Activated CD4-positive, alpha-beta T cell treated with anti-CD3 and anti-CD28 coated beads, Interleukin-2, amount 50 U/mL, for 4 hours (primary cell): ENCODE data around the gene UBL5.
"Not testable (repeated sequence)": the region's sequence is repeated elsewhere in the genome, so short reads cannot be mapped to it uniquely, and the experiment has no call there.

ENCODE experiments used
- DNase-seq, 2 experiments: peaks; one replicate each; pipeline ENCODE4 v3.0.0-alpha.2; 2020

The UBL5 gene

DNA sequence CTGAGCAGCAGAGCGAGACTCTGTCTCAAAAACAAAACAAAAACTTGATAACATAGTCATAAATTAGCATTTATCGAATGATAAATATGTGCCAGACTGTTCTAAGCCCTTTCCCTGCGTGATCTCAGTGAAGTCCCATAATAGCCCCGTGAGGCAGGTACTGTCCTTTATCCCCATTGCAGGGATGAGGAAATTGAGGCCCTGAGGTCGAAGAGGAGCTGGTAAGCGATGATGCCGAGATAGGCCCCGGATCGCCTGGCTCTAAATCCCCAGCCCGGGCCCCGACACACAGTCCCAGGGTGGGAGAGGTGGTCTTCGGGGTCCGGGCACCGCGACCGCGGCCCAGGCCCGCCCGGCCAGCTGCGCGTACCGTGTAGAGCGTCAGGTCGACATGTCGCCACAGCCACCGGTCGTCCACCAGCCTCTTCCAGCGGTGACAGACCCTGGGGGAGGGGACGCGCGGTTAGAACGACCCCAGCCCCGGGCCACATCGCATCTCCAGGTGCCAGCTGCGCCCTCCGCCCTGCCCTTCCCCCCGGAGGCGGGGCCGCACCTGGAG lies 9.5 kb upstream of the UBL5 start:
- DNase-seq = no peak

DNA sequence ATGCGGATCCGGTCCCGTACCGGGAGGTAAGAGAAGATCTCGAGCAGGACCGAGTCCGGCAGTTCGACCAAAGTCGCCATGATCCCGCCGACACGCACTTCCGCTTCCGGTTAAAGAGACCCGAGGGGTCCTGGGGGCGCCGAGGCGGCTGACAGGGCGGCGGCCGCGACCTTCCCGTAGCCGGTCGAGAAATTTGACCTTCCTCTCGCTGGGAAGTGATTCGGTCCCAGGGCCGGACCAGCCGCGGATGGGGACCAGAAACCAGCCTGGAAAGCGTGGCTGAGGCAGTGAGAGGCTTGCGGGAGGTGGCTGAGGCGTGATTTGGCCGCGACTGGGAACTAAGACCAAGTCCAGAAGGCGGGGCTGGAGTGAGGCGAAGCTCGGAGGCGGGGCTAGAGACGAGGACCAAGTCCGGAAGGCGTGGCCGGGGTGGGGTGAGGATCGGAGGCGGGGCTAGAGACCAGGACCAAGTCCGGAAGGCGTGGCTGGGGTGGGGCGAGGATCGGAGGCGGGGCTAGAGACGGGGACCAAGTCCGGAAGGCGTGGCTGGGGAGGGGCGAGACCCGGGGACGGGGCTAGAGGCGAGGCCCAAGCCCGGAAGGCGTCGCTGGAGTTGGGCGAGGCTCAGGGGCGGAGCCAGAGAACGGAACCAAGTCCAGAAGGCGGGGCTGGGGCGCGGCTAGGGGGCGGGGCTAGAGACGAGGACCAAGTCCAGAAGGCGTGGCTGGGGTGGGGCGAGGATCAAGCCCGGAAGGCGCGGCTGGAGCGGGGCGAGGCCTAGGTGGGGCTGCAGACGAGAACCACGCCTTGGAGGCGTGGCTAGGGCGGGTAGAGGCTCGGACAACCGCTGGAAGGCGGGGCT lies 8.8 kb upstream of the UBL5 start, which contains the start of gene FBXL12:
Gene FBXL12 (minus strand): TSS at position 346 of the 862 bp plus-strand sequence. CDS start 266 bp downstream, at position 80.
- DNase-seq = peak; percentile 100

DNA sequence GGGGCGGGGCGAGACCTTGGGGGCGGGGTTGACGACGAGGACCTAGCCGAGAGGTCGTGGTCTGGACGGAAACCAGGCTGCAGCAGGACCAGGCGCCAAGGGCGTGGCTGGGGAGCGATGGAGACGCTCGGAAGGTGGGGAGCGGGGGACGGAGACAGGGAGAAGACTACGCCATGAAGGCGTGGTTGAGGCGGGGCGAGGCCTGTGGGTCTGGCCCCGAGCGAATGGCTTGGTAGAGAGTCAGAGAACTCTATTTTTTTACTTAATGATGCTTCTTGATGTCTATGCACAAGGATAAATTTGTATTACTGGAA lies 8.2 kb upstream of the UBL5 start:
- no peak for DNase-seq

DNA sequence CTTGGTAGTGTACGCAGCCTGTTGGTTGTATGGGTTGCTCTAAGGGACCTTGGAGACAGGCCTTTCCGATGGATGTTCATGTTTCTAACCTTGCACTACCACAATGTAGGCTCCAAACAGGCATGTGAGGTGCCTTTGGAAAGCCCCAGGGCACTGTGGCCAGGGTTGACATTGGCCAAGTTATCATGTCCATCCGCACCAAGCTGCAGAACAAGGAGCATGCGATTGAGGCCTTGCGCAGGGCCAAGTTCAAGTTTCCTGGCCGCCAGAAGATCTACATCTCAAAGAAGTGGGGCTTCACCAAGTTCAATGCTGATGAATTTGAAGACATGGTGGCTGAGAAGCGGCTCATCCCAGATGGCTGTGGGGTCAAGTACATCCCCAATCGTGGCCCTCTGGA lies 7.7 kb upstream of the UBL5 start:
- DNase-seq = not testable (repeated sequence)

DNA sequence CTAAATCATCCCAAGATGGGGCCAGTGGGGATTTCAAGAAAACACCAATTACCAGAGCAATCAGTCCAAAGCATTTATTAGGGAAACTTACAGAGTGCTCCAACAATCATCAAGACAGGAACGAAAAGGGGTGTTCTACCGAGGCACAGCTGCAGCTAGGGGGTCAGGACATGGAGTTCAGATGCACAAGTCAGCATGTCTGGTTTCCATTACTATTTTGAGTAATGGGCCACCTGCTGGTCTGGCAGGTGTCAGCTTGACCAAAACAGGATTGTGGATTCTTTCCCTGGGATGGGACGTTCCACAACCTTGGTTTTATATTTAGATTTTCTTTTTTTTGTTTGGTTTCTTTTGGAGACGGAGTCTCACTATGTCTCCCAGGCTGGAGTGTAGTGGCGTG lies 3.9 kb upstream of the UBL5 start:
- DNase-seq = no peak

DNA sequence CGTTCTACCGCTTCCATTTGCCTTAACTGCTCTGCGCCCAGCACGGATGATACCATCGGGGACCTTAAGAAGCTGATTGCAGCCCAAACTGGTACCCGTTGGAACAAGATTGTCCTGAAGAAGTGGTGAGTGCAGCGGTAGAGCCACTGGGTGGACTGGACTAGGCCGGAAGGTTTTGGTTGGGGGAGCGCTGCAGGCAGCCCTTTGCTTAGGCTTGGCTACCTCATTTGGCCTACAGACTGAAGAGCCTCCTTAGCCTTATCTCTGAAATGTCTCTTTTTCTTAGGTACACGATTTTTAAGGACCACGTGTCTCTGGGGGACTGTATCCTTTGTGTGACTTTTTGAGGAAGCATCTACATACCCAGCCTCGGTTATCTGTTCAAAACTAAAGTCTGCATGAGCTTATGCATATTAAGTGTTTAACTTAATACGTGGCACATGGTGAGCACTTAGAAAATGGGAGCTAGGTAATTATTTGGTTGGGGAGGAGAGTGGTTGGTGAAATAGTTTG lies 889 bp downstream of the UBL5 start:
- DNase-seq = no peak

DNA sequence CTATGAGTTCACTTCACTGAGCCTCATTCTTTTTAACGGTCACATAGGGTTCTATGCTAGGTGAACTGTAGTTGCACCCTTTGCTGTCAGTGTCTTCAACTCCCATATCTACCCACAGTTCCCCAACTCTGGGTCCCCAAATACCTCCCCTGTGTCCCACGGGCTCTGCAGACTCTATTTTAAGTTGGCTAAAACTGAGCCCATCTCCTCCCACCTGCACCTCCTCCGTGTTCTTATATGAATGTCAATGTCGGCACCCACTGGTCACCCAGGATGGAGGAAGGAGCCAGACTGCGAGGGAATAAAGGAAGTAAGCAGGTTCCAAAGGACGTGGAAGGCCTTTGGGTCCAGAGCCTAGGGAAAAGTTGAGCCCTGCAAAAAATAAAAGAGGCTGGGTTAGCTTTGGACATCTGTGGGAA lies 6.6 kb downstream of the UBL5 start:
- no peak for DNase-seq

DNA sequence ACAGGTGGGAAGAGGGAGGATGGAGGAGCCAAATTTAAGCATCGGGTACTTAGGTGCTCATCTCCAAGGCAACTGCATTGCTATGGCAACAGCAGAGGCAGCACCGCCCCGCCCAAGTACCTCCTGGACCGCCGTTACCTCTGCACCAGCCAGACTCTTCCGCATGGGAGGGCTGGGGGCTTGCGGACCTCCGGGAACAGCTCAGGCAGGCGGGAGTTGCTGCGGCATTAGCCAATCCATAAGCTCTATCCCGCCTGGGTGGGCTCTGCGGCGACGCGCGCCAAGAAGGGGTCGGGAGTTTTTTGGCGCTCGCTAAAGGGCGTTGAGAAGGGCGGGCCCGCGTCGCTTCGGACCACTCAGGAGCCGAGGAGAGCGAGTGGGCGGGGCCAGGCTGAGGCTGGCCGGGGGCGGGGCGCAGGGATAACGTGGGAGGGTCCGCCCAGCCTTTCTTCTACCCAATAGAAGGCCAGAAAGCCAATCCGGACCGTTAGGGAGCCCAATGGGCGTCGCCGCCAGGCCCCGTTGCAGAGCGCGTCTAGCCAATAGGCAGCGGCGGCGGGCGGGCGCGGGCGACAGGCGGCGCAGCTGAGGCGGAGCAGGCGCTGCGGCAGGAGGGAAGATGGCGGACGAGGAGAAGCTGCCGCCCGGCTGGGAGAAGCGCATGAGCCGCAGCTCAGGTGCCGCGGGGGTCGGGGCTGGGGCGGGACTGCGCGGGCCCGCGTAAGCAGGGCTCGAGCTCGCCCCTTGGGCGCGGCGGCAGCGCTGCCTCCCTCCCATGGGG lies 7.2 kb downstream of the UBL5 start, which contains the start of gene PIN1:
Gene PIN1 (plus strand): TSS at position 593 of the 781 bp plus-strand sequence. CDS start 27 bp downstream, at position 620.
- peak; percentile 99 for DNase-seq

DNA sequence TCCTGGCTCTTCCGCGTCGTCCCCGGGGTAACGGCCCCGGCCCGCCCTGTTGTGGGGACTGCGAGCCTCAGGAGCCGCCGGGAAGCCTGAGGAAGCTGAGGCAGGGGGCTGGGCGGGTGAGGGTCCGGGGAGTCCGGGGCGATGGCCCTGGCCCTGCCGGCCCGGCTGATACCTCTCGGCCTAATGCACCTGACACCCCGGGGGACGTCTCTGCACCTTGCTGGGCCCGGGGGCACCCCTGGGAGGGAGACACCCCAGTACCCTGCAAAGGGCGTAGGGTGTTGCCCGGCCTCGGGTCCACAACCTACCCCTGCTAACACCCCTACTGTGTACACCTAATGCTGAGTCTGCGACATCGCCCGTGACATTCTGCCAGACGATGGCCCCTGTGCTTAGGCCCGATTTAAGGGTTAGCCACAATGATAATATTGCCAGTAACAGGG lies 7.8 kb downstream of the UBL5 start:
- DNase-seq = no peak

DNA sequence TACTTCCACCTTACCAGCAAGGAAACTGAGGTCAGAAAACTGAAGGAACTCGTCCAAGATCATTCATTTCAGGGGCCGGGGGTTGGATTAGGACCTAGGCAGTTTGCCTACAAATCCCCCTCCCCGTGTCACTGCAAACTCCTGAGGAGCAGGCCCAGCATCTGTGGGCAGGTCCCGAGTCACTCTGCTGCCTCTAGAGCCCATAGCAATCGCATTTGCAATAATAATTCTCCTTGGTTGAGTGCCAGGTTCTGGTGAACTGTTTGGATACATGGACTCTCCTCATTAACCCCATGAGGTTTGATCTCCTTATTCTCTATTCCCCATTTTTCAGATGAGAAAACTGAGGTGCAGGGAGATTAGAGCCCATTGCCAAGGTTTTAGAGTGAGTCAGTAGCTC lies 8.3 kb downstream of the UBL5 start:
- no peak for DNase-seq

DNA sequence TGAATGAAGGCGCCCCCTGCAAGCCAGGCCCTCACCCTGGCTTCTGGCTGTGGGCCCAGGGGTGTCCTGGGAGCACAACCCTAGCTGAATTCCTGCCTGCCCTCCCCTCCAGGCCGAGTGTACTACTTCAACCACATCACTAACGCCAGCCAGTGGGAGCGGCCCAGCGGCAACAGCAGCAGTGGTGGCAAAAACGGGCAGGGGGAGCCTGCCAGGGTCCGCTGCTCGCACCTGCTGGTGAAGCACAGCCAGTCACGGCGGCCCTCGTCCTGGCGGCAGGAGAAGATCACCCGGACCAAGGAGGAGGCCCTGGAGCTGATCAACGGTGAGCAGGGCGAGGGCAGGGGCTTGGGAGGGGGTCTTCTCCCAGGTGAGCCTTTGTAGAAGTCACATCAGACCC lies 10.6 kb downstream of the UBL5 start:
- no peak for DNase-seq

DNA sequence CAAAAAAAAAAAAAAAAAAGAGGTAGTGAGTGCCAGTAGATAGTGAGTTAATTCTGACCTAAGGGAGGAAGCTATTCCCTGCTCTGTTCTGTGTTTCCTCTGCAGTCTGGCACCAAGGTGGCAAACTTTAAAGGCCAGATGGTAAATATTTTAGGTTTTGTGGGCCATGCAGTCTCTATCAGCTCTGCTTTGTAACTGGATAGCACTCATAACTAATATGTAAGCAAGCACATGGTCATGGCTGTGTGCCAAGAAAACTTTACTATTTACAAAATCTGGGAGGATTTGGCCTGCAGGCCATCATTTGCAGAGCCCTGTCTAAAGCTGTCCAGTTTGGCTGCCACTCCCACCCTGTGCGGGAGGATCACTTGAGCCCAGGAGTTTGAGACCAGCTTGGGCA lies 11.7 kb downstream of the UBL5 start:
- DNase-seq = no peak

DNA sequence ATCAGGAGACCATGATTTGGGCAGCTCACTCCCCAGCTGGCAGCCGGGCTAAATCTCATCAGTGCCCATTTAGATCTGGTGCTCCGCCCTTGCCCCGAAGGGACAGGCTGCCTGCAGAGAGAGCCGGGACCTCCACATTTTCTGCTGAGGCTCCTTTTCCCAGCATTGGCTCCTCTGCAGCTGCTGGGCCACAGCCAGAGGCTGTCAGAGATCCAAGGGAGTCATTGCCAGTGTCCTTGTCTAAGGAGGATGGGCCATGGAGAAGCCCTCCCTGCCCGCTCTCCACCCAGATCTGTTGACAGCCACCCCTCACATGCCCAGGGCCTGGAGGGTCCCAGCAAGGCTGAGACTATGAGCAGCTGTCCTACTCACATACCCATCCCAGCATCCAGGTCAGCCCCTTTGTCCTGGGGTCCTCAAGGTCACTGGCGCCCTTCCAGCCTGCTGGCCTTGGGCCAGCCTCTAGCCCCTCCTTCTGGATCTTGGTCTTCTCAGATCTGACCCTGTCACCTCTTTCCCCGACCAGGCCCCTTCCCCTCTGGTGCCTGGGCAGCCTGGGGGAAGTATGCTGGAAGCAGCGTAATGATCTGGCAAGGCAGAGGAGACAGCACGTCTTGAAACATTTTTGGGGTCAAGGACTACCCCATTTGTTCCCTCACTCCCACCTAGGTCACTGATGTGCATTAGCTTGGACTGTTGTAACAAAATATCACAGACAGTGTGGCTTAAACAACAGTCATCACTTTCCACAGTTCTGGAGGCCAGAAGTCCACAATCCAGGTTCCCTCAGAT lies 15.3 kb downstream of the UBL5 start:
- no peak for DNase-seq

DNA sequence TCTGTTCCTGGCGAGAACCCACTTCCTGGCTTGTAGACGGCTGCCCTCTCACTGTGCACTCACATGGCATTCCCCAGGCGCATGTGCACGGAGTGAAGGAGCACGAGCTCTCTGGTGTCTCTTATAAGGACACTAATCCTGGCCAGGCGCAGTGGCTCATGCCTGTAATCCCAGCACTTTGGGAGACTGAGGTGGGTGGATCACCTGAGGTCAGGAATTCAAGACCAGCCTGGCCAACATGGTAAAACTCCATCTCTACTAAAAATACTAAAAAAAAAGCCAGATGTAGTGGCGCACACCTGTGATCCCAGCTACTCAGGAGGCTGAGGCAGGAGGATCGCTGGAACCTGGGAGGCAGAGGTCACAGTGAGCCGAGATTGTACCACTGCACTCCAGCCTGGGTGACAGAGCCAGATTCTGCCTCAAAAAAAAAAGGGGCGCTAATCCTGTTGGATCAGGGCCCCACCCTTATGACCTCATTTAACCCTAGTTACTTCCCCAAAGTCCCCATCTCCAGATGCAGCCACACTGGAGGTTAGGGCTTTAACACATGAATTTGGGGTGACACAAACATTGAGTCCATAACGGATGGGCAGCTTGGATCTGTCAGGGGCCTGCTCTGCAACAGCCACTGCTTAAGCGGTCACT lies 16.0 kb downstream of the UBL5 start:
- not testable (repeated sequence) for DNase-seq

DNA sequence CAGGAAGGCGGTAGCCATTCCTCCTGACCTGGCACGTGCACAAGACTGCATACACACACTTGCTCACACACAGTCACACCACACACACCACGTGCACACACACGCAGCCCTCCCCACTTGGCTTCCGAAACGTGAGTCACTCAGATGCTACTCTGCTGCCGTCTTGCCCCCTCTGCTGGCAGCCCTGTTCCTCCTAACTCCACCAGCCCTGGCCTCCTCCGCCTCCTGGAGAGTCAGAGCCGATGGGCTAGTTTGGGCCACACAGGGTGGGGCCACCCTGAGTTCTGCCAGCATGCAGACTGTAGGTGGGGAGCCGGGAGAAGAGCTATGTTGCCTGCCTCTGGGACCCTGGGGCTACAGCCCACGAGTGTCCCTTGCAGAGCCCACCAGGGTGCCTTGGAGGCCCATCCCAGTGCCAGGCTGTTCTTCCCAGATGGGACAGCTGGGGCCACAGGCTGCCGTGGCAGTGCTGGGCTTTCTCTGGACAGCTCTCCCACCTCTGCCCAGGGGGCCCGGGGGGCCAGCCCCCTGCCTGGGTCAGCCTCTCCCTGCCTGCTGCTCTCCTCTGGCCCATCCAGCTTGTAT lies 19.5 kb downstream of the UBL5 start:
- peak; percentile 25 to 42 for DNase-seq

DNA sequence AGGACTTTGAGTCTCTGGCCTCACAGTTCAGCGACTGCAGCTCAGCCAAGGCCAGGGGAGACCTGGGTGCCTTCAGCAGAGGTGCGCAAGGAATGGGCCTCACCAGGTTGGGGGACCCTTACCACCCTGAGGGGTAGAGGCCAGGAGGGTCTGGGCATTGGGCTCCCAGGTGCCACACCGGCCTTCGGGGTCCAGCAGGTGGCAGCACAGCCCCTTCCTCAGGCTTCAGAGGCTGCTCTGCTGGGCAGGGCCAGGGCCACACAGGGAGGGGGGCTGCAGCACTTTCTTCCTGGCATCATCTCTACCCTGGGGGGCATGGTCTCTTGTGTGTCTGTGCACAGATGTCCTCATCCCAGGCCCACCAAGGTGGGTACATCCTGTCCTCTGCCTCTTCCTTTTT lies 20.3 kb downstream of the UBL5 start:
- peak; percentile 42 to 44 for DNase-seq

DNA sequence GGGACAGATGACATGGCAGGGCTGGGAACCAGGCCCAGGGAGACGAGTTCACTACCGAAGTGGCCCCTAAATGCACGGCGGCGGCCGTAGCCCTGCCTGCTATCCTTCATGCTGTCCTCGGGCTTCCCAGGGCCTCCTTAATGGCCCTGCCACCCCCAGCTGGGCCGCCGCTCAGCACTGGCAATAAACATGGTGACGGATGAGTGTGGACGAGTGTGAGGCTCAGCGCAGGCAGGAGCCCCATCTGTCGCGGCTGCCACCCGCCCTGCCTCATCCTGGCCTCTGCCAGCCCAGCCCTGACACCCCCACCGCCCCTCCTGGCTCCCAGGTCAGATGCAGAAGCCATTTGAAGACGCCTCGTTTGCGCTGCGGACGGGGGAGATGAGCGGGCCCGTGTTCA lies 21.0 kb downstream of the UBL5 start:
- DNase-seq = no peak

DNA sequence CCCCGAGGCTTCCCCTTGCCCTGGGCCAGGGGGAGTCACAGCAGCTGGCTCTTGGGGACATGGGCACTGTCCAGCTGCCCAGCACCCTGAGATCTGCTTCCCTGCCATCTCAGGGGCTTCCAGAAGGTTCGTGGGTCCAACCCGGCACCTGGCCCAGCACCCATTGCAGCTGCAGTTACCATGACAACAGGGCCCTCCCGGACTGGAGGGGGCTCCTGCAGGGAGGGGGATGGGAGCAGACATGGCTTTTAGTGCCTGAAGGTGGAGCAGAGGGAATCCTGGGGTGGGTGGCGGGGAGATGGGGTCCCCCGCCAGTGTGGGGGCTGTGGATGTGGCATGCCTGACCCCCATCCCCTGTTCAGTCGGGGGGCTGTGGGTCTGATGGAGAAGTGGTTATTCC lies 22.1 kb downstream of the UBL5 start:
- DNase-seq = no peak

DNA sequence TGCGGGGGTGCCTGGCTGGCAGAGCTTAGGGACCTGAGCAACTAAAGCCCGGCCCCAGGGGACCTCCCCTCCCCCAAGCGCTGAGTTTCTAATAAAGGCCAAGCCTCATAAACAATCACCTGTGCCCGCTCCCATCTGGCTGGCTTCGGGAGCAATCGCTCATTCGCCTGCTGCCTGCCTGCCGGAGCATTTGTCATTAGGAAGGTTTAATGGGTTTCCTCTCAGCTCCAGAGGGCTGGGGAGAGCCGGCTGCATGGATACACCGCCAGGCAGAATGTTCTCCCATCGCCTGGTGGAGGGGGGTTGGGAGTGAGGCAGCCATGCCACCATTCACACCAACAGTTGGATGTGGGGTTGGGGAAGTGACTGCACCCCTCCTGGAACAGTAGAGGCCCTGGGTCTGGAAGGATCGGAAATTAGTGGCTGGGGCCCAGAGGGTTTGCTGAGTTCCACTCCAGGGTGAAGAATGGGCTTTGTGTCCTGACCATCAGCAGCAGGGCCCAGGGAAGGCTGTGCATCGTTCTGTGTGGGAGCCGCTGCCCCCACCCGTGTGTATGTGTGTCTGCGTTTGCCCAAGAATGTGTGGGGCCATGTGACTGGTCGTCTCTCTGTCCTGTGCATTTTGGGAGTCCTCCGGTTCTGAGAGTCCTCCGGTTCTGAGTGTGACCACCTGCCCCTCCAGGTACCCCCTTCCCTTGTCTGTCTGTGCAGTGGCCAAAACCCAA lies 22.7 kb downstream of the UBL5 start:
- DNase-seq = no peak

DNA sequence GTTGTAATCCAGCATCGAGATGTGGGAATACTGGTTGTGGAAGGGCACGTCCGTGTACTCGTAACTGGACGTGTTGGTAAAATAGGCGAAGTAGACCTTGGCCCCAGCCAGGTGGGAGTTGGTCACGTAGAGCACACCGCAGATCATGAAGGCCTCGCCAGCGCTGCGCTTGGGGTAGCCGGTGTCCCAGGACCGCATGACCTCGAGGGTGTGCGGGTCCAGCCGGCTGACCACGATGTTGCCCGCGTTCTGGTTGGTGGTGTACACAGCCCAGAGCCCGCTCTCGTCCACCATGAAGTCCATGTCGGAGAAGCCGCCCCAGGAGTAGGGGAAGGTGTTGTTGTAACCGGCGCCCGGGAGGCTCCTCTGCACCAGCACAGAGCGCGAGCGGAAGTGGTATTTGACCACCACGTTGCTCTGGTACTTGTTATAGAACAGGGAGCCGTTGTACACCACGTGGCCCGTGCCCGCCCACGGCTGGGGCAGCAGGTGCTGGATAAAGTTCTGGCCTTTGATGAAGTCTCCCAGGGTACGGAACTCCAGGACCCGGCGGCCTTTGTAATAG lies 26.6 kb downstream of the UBL5 start:
- no peak for DNase-seq

DNA sequence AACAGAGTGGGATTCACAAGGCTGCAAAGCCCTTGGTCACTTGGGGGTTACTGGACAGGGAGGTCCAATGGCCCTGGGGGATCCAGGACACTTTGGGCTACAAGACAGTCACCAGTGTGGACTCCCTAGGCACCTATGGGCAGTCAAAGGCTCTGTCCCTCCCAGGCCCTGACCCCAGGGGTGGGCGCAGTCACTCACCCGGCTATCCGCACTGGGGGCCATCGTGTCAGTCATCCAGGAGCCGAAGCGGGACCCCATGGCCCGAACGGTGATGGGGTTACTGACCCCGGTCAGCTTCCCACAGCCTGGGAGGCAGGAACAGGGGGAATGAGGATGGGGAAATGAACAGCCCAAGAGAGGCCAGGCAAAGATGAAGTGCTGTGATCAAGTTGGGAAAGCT lies 28.9 kb downstream of the UBL5 start:
- no peak for DNase-seq
